PFSK-1 (cell line): ENCODE results near the gene RASGRP4.

Experiments used
- FOXP2 ChIP-seq: optimal IDR thresholded peaks from 2 replicates; pipeline ENCODE3; 2011; ENCODE audit warnings: borderline replicate concordance, control low read depth, inconsistent platforms; ENCODE audit not compliant: insufficient read depth; ENCODE audit errors: extremely low read length, extremely low read depth
- POLR2AphosphoS5 ChIP-seq: IDR thresholded peaks from 2 replicates; pipeline ENCODE4 v1.6.1; 2012; ENCODE audit warnings: low read depth, mild to moderate bottlenecking, control low read depth, low read length, moderate library complexity
- REST ChIP-seq, 2 experiments: IDR thresholded peaks; 2 replicates each; pipeline versions ENCODE4 v1.6.1 to v1.8.0; 2011 to 2012; ENCODE audit warnings: low read depth in 2 of 2, low read length in 2 of 2, control low read depth in 1 of 2, inconsistent platforms in 1 of 2, mild to moderate bottlenecking in 1 of 2, moderate library complexity in 1 of 2; ENCODE audit not compliant: insufficient read depth in 1 of 2
- SIN3A ChIP-seq: IDR thresholded peaks from 2 replicates; pipeline ENCODE4 v1.6.1; 2012; ENCODE audit warnings: mild to moderate bottlenecking, low read length, moderate library complexity, borderline replicate concordance; ENCODE audit not compliant: insufficient read depth
- TAF1 ChIP-seq: IDR thresholded peaks from 2 replicates; pipeline ENCODE4 v1.6.1; 2012; ENCODE audit warnings: low read length, control low read depth, borderline replicate concordance; ENCODE audit not compliant: insufficient read depth

RASGRP4 gene

GRCh38 chr19:38375098-38375493 is 50.9 kb downstream of the RASGRP4 start:
- TF ChIP-seq FOXP2 (no peak), TAF1 (no peak), SIN3A (no peak), REST (IDR thresholded peaks at IDR 0.05; ENCODE audit: insufficient read depth in 1 of 2, low read depth in 2 of 2, low read length in 2 of 2) (no peak), POLR2AphosphoS5 (no peak)

- peak; percentile 59; the same call in 1 of the 2 replicates for TF ChIP-seq SIN3A
- TF ChIP-seq TAF1, result peak; percentile 98
- TF ChIP-seq POLR2AphosphoS5, result peak; percentile 95
- peak; percentile 23 for TF ChIP-seq FOXP2
- TF ChIP-seq REST (IDR thresholded peaks at IDR 0.05; ENCODE audit: insufficient read depth in 1 of 2, low read depth in 2 of 2, low read length in 2 of 2), result peak in 1 of 2 experiments; percentile 72; a peak in 2 of 4 replicates
Observed at GRCh38 chr19:38374332-38375097, 51.5 kb downstream of the RASGRP4 start, which contains the start of gene PSMD8. Gene PSMD8, plus strand, starts transcription at chr19:38374571. Its CDS starts 31 bp downstream, at chr19:38374602.

- TF ChIP-seq SIN3A (no peak), FOXP2 (no peak)
Observed at GRCh38 chr19:38373907-38374331, 52.1 kb downstream of the RASGRP4 start.

- TF ChIP-seq SIN3A (no peak), FOXP2 (no peak), TAF1 (no peak), POLR2AphosphoS5 (no peak), REST (IDR thresholded peaks at IDR 0.05; ENCODE audit: insufficient read depth in 1 of 2, low read depth in 2 of 2, low read length in 2 of 2) (no peak)
Observed at GRCh38 chr19:38371081-38371480, 54.9 kb downstream of the RASGRP4 start.

- no peak for TF ChIP-seq POLR2AphosphoS5
- TF ChIP-seq REST (IDR thresholded peaks at IDR 0.05; ENCODE audit: insufficient read depth in 1 of 2, low read depth in 2 of 2, low read length in 2 of 2), result no peak
- no peak for TF ChIP-seq SIN3A
- TF ChIP-seq TAF1, result no peak
- TF ChIP-seq FOXP2, result no peak
Observed at GRCh38 chr19:38370299-38370698, 55.7 kb downstream of the RASGRP4 start.
